ENCODE results near the gene TDRD15.
"Not testable (repeated sequence)": the region's sequence is repeated elsewhere in the genome, so short reads cannot be mapped to it uniquely, and the experiment has no call there.

- not testable (repeated sequence) for TF ChIP-seq CTCF (conservative IDR thresholded peaks at IDR 0.05; ENCODE audit: low read depth in 2 of 2); EZH2 (IDR thresholded peaks at IDR 0.05; ENCODE audit: low read depth, unreplicated experiment); POLR2AphosphoS5 (IDR thresholded peaks at IDR 0.05; ENCODE audit: low read depth); REST (IDR thresholded peaks at IDR 0.05; ENCODE audit: unreplicated experiment); EZH2phosphoT487 (IDR thresholded peaks at IDR 0.05; ENCODE audit: unreplicated experiment); CREB1 (CRISPR knock-in tag; IDR thresholded peaks at IDR 0.05; ENCODE audit: low read depth)
Observed at GRCh38 chr2:21151234-21151633, 27.5 kb downstream of the TDRD15 start.
